OCI-LY7 (cell line): ENCODE measurements around the gene ANKS6.

Source experiments
- CTCF ChIP-seq: fragments of 200-600 bp; sonication (generic); conservative IDR thresholded peaks from 2 replicates; pipeline ENCODE4 v1.5.1; 2014; ENCODE audit warnings: mild to moderate bottlenecking, antibody characterized with exemption, low read length, moderate library complexity, mixed read lengths
- EZH2phosphoT487 ChIP-seq: fragments of 200-600 bp; sonication (generic); IDR thresholded peaks from 2 replicates; pipeline ENCODE4 v1.6.1; 2018; ENCODE audit warnings: low read depth, borderline replicate concordance, mild to moderate bottlenecking, mixed run types, antibody characterized with exemption, low read length, moderate library complexity, mixed read lengths

GRCh38 chr9:98809311-98810101, 13.2 kb upstream of the ANKS6 start:
- TF ChIP-seq CTCF (no peak), EZH2phosphoT487 (no peak)
